HepG2 (cell line): ENCODE results near the gene RAD51. TPM values are rescaled to one million over a fixed set of nuclear protein-coding genes. Genes with fewer than 3 reads are reported as not detected.

Experiments used
- ATF7 ChIP-seq, 2 experiments: fragments of 450-650 bp in 1 of 2; sonication (generic) in 1 of 2; formaldehyde crosslinking in 1 of 2; IDR thresholded peaks; 2 replicates each; pipeline versions ENCODE4 v1.4.0 to v1.6.1; 2016 to 2020; ENCODE audit warnings: antibody characterized with exemption in 1 of 2, mild to moderate bottlenecking in 1 of 2, missing genetic modification reagents in 1 of 2
- ELF4 ChIP-seq: sonication (generic); formaldehyde crosslinking; IDR thresholded peaks from 2 replicates; pipeline ENCODE4 v1.5.0; 2020; ENCODE audit warnings: missing genetic modification reagents, mild to moderate bottlenecking, moderate library complexity, borderline replicate concordance
- FOSL1 ChIP-seq: sonication (generic); formaldehyde crosslinking; IDR thresholded peaks from 2 replicates; pipeline ENCODE4 v1.9.0; 2021; ENCODE audit warnings: missing genetic modification reagents, borderline replicate concordance
- GATA4 ChIP-seq: sonication (generic); IDR thresholded peaks from 2 replicates; pipeline ENCODE4 v1.6.1; 2016; ENCODE audit warnings: antibody characterized with exemption, low read depth, borderline replicate concordance
- GATAD2A ChIP-seq: IDR thresholded peaks from 2 replicates; pipeline ENCODE4 v1.6.1; 2016
- IRF1 ChIP-seq: sonication (generic); formaldehyde crosslinking; IDR thresholded peaks from 2 replicates; pipeline ENCODE4 v1.4.0; 2020; ENCODE audit warnings: low read depth, mild to moderate bottlenecking, missing genetic modification reagents
- KDM2A ChIP-seq: sonication (generic); formaldehyde crosslinking; IDR thresholded peaks from 2 replicates; pipeline ENCODE4 v1.4.0; 2020; ENCODE audit warnings: low read depth, missing genetic modification reagents, borderline replicate concordance
- MATR3 ChIP-seq: sonication (generic); formaldehyde crosslinking; IDR thresholded peaks from 2 replicates; pipeline ENCODE4 v1.4.0; 2020; ENCODE audit warnings: missing genetic modification reagents
- MLXIP ChIP-seq: sonication (generic); formaldehyde crosslinking; IDR thresholded peaks from 2 replicates; pipeline ENCODE4 v1.9.0; 2021; ENCODE audit warnings: missing genetic modification reagents, borderline replicate concordance
- MXD4 ChIP-seq: IDR thresholded peaks from 2 replicates; pipeline ENCODE4 v1.6.1; 2016; ENCODE audit warnings: mild to moderate bottlenecking, missing biosample characterization, missing genetic modification reagents
- NR2F2 ChIP-seq: IDR thresholded peaks from 2 replicates; pipeline ENCODE4 v1.6.1; 2012; ENCODE audit warnings: low read depth, inconsistent platforms, borderline replicate concordance
- POGZ ChIP-seq: sonication (generic); formaldehyde crosslinking; IDR thresholded peaks from 2 replicates; pipeline ENCODE4 v1.4.0; 2020; ENCODE audit warnings: mild to moderate bottlenecking, missing genetic modification reagents
- PTBP1 ChIP-seq: fragments of 200-400 bp; formaldehyde crosslinking; IDR thresholded peaks from 2 replicates; pipeline ENCODE4 v1.6.1; 2018; ENCODE audit warnings: low read length, low read depth; ENCODE audit not compliant: poor library complexity, severe bottlenecking
- RAD21 ChIP-seq: fragments of 450-650 bp; formaldehyde crosslinking; IDR thresholded peaks from 2 replicates; pipeline ENCODE4 v1.5.0; 2020; ENCODE audit warnings: mild to moderate bottlenecking
- SKI ChIP-seq: fragments of 450-650 bp; IDR thresholded peaks from one replicate; pipeline ENCODE4 v1.6.1; 2018; ENCODE audit warnings: mild to moderate bottlenecking; ENCODE audit not compliant: partially characterized antibody
- SPEN ChIP-seq: sonication (generic); formaldehyde crosslinking; IDR thresholded peaks from 2 replicates; pipeline ENCODE4 v1.5.1; 2020; ENCODE audit warnings: low read depth, mild to moderate bottlenecking, missing genetic modification reagents
- SRSF1 ChIP-seq: fragments of 200-400 bp; formaldehyde crosslinking; optimal IDR thresholded peaks from 2 replicates; pipeline ENCODE3; 2017; ENCODE audit warnings: mild to moderate bottlenecking, low read depth, low read length, moderate library complexity
- SUZ12 ChIP-seq: fragments of 150-350 bp; IDR thresholded peaks from 2 replicates; pipeline ENCODE4 v1.6.1; 2014; ENCODE audit warnings: low read depth, low read length
- TBL1XR1 ChIP-seq: fragments of 150-350 bp; IDR thresholded peaks from 2 replicates; pipeline ENCODE4 v1.6.1; 2014; ENCODE audit warnings: borderline replicate concordance, low read length; ENCODE audit not compliant: partially characterized antibody
- ZFP91 ChIP-seq: sonication (generic); formaldehyde crosslinking; IDR thresholded peaks from 2 replicates; pipeline ENCODE4 v1.9.0; 2022; ENCODE audit warnings: missing genetic modification reagents, mild to moderate bottlenecking, borderline replicate concordance
- ZNF205 ChIP-seq: IDR thresholded peaks from 2 replicates; pipeline ENCODE4 v1.6.1; 2018; ENCODE audit warnings: missing biosample characterization, missing genetic modification reagents
- ZNF274 ChIP-seq: sonication (generic); formaldehyde crosslinking; IDR thresholded peaks from 2 replicates; pipeline ENCODE4 v1.5.1; 2020; ENCODE audit warnings: mild to moderate bottlenecking, missing genetic modification reagents
- ZNF773 ChIP-seq: sonication (generic); formaldehyde crosslinking; IDR thresholded peaks from 2 replicates; pipeline ENCODE4 v1.4.0; 2020; ENCODE audit warnings: missing genetic modification reagents, borderline replicate concordance
- ZNF782 ChIP-seq: sonication (generic); formaldehyde crosslinking; IDR thresholded peaks from 2 replicates; pipeline ENCODE4 v1.4.0; 2020; ENCODE audit warnings: missing genetic modification reagents, mild to moderate bottlenecking, borderline replicate concordance
- ZNF879 ChIP-seq: sonication (generic); formaldehyde crosslinking; IDR thresholded peaks from 2 replicates; pipeline ENCODE4 v1.8.1; 2023; ENCODE audit warnings: missing genetic modification reagents
- polyA plus RNA-seq, 8 experiments: library from polyadenylated mRNA; depleted of rRNA in 3 of 8; stranded (reverse) in 7 of 8; unstranded in 1 of 8; fragments of >200 nt; fragmentation: Illumina TruSeq in 4 of 8; extraction: Trizol in 4 of 8; gene quantifications; 2 replicates each; pipeline versions ENCODE4 v1.2.1 to v1.2.3, GENCODE V29; 2011 to 2016; ENCODE audit warnings: low read depth in 4 of 8, missing spikeins in 1 of 8, mixed read lengths in 1 of 8; ENCODE audit not compliant: insufficient read depth in 1 of 8
- total RNA-seq, 5 experiments: library from RNA; depleted of rRNA; stranded (reverse); fragments of >200 nt; fragmentation: Illumina TruSeq; extraction: Trizol; gene quantifications; 2 replicates each; pipeline ENCODE4 v1.2.3, GENCODE V29; 2016; ENCODE audit warnings: low read depth in 1 of 5

The RAD51 gene
- total and polyA plus RNA-seq, 2 of the 13 experiments (the other 11 are each of a cell fraction or from before 2014, with no cell fraction given), result 8.5 to 12.8 TPM

GRCh38 chr15:40763801-40764628 lies 69.0 kb downstream of the RAD51 start, which contains the start of gene GCHFR (continued):
- TF ChIP-seq ZFP91 (CRISPR knock-in tag), result peak; percentile 93
- no peak; the same call in 1 of the 2 replicates for TF ChIP-seq ELF4 (CRISPR knock-in tag)
- peak; percentile 73 for TF ChIP-seq SRSF1
- TF ChIP-seq POGZ (CRISPR knock-in tag), result peak; percentile 18; the same call in 1 of the 2 replicates
- peak; percentile 18; the same call in 1 of the 2 replicates for TF ChIP-seq GATA4
- TF ChIP-seq ZNF205 (CRISPR knock-in tag), result peak; percentile 72; the same call in 1 of the 2 replicates
- TF ChIP-seq RAD21 (CRISPR knock-in tag), result peak; percentile 67
- no peak for TF ChIP-seq ATF7 (IDR thresholded peaks at IDR 0.05)
- 0 out of 2 replicates have a peak, but pooled peaks have one; percentile 34 for TF ChIP-seq ATF7 (CRISPR knock-in tag; IDR thresholded peaks at IDR 0.05)
- TF ChIP-seq ZNF782 (CRISPR knock-in tag), result peak; percentile 62
- peak; percentile 84; the same call in 1 of the 2 replicates for TF ChIP-seq IRF1 (CRISPR knock-in tag)
- peak; percentile 95; the same call in 1 of the 2 replicates for TF ChIP-seq KDM2A (CRISPR knock-in tag)
- peak; percentile 69; the same call in 1 of the 2 replicates for TF ChIP-seq ZNF274 (CRISPR knock-in tag)
- no peak for TF ChIP-seq ZNF773
- no peak for TF ChIP-seq FOSL1 (CRISPR knock-in tag)
- peak; percentile 48; the same call in 1 of the 2 replicates for TF ChIP-seq ZNF879 (CRISPR knock-in tag)
- TF ChIP-seq TBL1XR1, result no peak
- TF ChIP-seq SUZ12, result no peak
- no peak for TF ChIP-seq GATAD2A (CRISPR knock-in tag)
- peak; percentile 90; the same call in 1 of the 2 replicates for TF ChIP-seq MXD4
- TF ChIP-seq PTBP1, result peak; percentile 18
- peak; percentile 79 for TF ChIP-seq SPEN (CRISPR knock-in tag)
- TF ChIP-seq SKI, result peak; percentile 42
- no peak for TF ChIP-seq MATR3 (CRISPR knock-in tag)
- no peak for TF ChIP-seq NR2F2
- TF ChIP-seq MLXIP (CRISPR knock-in tag), result no peak
